ENCODE results near the gene NR3C1. TPM values are rescaled to one million over a fixed set of nuclear protein-coding genes. Genes with fewer than 3 reads are reported as not detected.

Gene NR3C1
- total RNA-seq, 2 donors from 2014 or later = 9.5 to 20.5 TPM

DNA sequence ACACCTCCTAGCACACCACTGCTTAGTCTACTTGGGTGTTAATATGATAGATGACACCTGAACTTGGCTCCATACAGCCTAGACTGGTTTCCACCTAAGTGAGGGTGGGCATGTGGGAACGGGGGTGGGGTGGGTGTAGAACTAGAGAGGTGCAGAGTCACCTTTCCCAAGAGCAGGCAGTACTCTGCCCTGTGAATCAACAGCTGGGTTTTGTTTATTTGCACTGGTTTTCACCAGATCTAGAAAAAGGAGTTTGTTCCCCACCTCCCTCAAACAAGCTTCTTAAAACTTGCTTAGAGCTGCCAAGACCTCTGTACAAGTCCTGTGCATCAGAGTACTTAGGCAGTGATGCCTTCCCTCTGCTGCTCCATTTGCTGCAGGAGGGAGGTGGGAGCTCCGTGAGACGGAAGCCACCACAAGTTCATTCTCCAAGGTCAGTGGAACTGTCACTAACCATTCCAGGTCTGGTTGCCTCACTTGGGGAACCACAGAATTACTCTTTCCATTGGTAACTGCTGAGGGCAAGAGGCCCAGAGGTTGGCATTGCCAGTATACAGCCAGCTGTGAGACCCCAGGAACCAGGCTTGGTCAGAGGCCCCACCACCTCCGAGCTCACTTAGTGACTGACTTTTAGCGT is 163.5 kb downstream of the NR3C1 start:
- H3K27ac ChIP-seq (ENCODE audit: low read depth, low read length) = no peak overlapping the region

DNA sequence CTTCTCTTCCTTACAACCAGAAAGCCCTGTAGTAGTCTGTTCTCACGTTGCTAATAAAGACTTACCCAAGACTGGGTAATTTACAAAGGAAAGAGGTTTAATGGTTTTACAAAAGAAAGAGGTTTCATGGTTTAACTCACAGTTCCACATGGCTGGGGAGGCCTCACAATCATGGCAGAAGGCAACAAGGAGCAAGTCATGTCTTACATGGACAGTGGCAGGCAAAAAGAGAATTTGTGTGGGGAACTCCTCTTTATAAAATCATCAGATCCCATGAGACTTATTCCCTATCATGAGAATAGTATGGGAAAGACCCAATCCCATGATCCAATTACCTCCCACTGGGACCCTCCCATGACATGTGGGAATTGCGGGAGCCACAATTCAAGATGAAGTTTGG is 164.9 kb downstream of the NR3C1 start:
- peaks cover 20% of the 10 kb centered on the region for H3K4me1 Mint-ChIP-seq

More for the DNA sequence above, 163.5 kb downstream of the NR3C1 start:
- Histone ChIP-seq H3K4me3 (ENCODE audit: low read length) (no peak overlapping the region), H3K9me3 (ENCODE audit: control insufficient read depth, low read length) (peaks cover 6% of the 10 kb centered on the region), H3K36me3 (ENCODE audit: control insufficient read depth, insufficient read depth, low read length) (no peaks in the 10 kb centered on the region), H3K4me1 (ENCODE audit: control insufficient read depth, insufficient read depth, low read length) (peaks cover 6% of the 10 kb centered on the region), H3K27me3 (ENCODE audit: control insufficient read depth, insufficient read depth, low read length, poor library complexity, severe bottlenecking) (no peaks in the 10 kb centered on the region), H3K9ac (ENCODE audit: extremely low read depth, low read length, poor library complexity, severe bottlenecking) (no peak overlapping the region)
- TF ChIP-seq, protein P1, sequence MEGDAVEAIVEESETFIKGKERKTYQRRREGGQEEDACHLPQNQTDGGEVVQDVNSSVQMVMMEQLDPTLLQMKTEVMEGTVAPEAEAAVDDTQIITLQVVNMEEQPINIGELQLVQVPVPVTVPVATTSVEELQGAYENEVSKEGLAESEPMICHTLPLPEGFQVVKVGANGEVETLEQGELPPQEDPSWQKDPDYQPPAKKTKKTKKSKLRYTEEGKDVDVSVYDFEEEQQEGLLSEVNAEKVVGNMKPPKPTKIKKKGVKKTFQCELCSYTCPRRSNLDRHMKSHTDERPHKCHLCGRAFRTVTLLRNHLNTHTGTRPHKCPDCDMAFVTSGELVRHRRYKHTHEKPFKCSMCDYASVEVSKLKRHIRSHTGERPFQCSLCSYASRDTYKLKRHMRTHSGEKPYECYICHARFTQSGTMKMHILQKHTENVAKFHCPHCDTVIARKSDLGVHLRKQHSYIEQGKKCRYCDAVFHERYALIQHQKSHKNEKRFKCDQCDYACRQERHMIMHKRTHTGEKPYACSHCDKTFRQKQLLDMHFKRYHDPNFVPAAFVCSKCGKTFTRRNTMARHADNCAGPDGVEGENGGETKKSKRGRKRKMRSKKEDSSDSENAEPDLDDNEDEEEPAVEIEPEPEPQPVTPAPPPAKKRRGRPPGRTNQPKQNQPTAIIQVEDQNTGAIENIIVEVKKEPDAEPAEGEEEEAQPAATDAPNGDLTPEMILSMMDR (conservative IDR thresholded peaks at IDR 0.05) = no peak
- Mint-ChIP-seq H3K9me3 (peaks cover 6% of the 10 kb centered on the region), H3K4me3 (no peak overlapping the region), H3K36me3 (ENCODE audit: low read depth) (no peaks in the 10 kb centered on the region), H3K4me1 (peaks cover 20% of the 10 kb centered on the region), H3K27me3 (ENCODE audit: insufficient read depth) (no peaks in the 10 kb centered on the region), H3K27ac (no peak overlapping the region)
- WGBS, 2 experiments (ENCODE audit: insufficient coverage in 1 of 2, insufficient read length in 1 of 2) = 91 to 94% methylated on average over 2 to 5 of the region's 5 CpGs
- no peak for DNase-seq

DNA sequence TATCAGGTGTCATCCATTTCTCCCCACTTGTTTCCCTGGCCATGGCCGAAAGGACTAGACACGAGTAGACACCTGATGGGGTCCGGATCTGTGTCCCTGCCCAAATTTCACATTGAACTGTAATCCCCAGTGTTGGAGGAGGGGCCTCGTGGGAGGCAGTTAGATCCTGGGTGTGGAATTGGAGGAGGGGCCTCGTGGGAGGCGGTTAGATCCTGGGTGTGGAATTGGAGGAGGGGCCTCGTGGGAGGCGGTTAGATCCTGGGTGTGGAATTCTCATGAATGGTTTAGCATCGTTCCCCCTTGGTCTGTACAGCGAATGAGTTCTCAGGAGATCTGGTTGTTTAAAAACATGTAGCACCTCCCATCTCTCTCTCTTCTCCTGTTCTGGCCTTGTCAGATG is 165.8 kb downstream of the NR3C1 start:
- H3K4me3 ChIP-seq (ENCODE audit: low read length) = no peak overlapping the region

More for the DNA sequence above, 164.9 kb downstream of the NR3C1 start:
- Histone ChIP-seq H3K36me3 (ENCODE audit: control insufficient read depth, insufficient read depth, low read length) (no peaks in the 10 kb centered on the region), H3K4me3 (ENCODE audit: low read length) (no peak overlapping the region), H3K4me1 (ENCODE audit: control insufficient read depth, insufficient read depth, low read length) (peaks cover 6% of the 10 kb centered on the region), H3K27ac (ENCODE audit: low read depth, low read length) (no peak overlapping the region), H3K27me3 (ENCODE audit: control insufficient read depth, insufficient read depth, low read length, poor library complexity, severe bottlenecking) (no peaks in the 10 kb centered on the region), H3K9ac (ENCODE audit: extremely low read depth, low read length, poor library complexity, severe bottlenecking) (no peak overlapping the region), H3K9me3 (ENCODE audit: control insufficient read depth, low read length) (no peaks in the 10 kb centered on the region)
- Mint-ChIP-seq H3K4me3 (no peak overlapping the region), H3K27ac (no peak overlapping the region), H3K9me3 (no peaks in the 10 kb centered on the region), H3K27me3 (ENCODE audit: insufficient read depth) (peaks cover 3% of the 10 kb centered on the region), H3K36me3 (ENCODE audit: low read depth) (no peaks in the 10 kb centered on the region)
- TF ChIP-seq, protein P1 (conservative IDR thresholded peaks at IDR 0.05) = no peak
- 92 to 100% methylated on average over 1 to 2 of the region's 2 CpGs for WGBS, 2 experiments (ENCODE audit: insufficient coverage in 1 of 2, insufficient read length in 1 of 2)
- no peak for DNase-seq

More for the DNA sequence above, 165.8 kb downstream of the NR3C1 start:
- H3K9ac ChIP-seq (ENCODE audit: extremely low read depth, low read length, poor library complexity, severe bottlenecking) = no peak overlapping the region
- H3K27me3 ChIP-seq (ENCODE audit: control insufficient read depth, insufficient read depth, low read length, poor library complexity, severe bottlenecking) = no peaks in the 10 kb centered on the region
- H3K4me3 Mint-ChIP-seq = no peak overlapping the region
- TF ChIP-seq, protein P1 (conservative IDR thresholded peaks at IDR 0.05) = no peak
- peaks cover 2% of the 10 kb centered on the region for H3K4me1 ChIP-seq (ENCODE audit: control insufficient read depth, insufficient read depth, low read length)
- no peak overlapping the region for H3K27ac ChIP-seq (ENCODE audit: low read depth, low read length)
- WGBS, 2 experiments (ENCODE audit: insufficient coverage in 1 of 2, insufficient read length in 1 of 2) = 91 to 95% methylated on average over 6 to 10 of the region's 10 CpGs
- no peaks in the 10 kb centered on the region for H3K9me3 Mint-ChIP-seq
- DNase-seq = no peak
- H3K27ac Mint-ChIP-seq = no peak overlapping the region
- no peaks in the 10 kb centered on the region for H3K36me3 ChIP-seq (ENCODE audit: control insufficient read depth, insufficient read depth, low read length)
- no peaks in the 10 kb centered on the region for H3K36me3 Mint-ChIP-seq (ENCODE audit: low read depth)
- peaks cover 3% of the 10 kb centered on the region for H3K27me3 Mint-ChIP-seq (ENCODE audit: insufficient read depth)
- H3K9me3 ChIP-seq (ENCODE audit: control insufficient read depth, low read length) = no peaks in the 10 kb centered on the region
- peaks cover 17% of the 10 kb centered on the region for H3K4me1 Mint-ChIP-seq

All from endodermal cell (in vitro differentiated cells).